Cardiac ventricle fibroblast (primary cell): ENCODE data around the gene ANXA2. TPM values are rescaled to one million over a fixed set of nuclear protein-coding genes. Genes with fewer than 3 reads are reported as not detected.

ENCODE experiments used
- total RNA-seq: library from RNA; depleted of rRNA; stranded (reverse); fragments of >200 nt; gene quantifications from 2 replicates; pipeline ENCODE4 v1.2.3, GENCODE V29; 2015

Gene ANXA2
- 1,690 and 1,711 TPM in 2 replicates for total RNA-seq

DNA sequence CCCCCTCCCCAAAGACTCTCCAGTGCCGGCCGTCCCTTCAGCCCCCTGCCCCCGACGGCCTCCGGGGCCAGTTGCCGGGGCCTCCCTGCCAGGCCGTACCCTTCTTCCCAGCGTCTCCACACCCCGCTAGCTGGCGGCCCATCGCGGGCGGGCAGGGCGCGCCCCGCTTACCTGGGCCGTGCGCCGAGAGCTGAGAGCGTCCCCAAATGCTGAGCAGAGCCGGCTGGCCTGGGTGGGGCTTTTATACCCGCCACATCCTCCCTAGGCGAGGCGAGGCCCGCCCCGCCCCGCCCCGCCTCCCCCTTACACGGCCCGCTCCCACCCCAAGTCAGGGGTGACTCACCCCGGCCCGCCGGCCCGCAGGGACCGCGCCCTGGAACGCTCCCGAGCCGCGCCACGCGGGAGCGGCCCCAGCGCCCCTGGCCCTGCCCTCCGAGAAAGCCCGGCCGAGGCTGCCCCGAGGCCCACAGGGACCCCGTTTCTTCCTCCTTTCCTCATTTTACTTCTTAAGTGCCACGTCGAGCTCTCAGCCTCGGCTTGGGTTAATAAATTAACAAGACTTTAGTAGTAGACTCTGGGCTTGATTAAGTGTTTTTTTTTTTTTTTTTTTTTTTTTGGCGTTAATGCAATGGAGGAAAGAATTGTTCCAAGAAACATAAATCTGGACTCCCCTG is at the start of gene ANXA2:
ANXA2 (minus strand) TSS at position 215 of the 674 bp plus-strand sequence. CDS start 11,911 bp downstream, outside the sequence.

Other genes starting within 250 kb of the ANXA2 start
- 15.6 and 20.3 TPM in 2 replicates for gene ICE2, start 81.2 kb upstream of the ANXA2 start, total RNA-seq